Osteoblast (primary cell): ENCODE measurements around the gene GAD2. TPM values are rescaled to one million over a fixed set of nuclear protein-coding genes. Genes with fewer than 3 reads are reported as not detected.

Source experiments
- DNase-seq: peaks from one replicate; pipeline ENCODE4 v3.0.0; 2011; ENCODE audit warnings: low spot score, mixed read lengths; ENCODE audit not compliant: insufficient read length; ENCODE audit errors: missing footprints
- H2AFZ ChIP-seq: 2 replicates; pipeline ENCODE4 v1.6.0; 2011; ENCODE audit warnings: mild to moderate bottlenecking, low read length
- H3K27ac ChIP-seq: 2 replicates; pipeline ENCODE4 v1.5.1; 2011; ENCODE audit warnings: mild to moderate bottlenecking, low read depth, low read length, moderate library complexity
- H3K27me3 ChIP-seq: 2 replicates; pipeline ENCODE4 v1.6.0; 2012; ENCODE audit warnings: mild to moderate bottlenecking, control low read depth, inconsistent platforms, low read length, moderate library complexity; ENCODE audit not compliant: insufficient read depth
- H3K36me3 ChIP-seq: 2 replicates; pipeline ENCODE4 v1.5.1; 2011; ENCODE audit warnings: mild to moderate bottlenecking, low read length, control low read depth, moderate library complexity; ENCODE audit not compliant: insufficient read depth
- H3K4me1 ChIP-seq: 2 replicates; pipeline ENCODE4 v1.5.1; 2011; ENCODE audit warnings: mild to moderate bottlenecking, low read length, control low read depth, moderate library complexity; ENCODE audit not compliant: insufficient read depth
- H3K4me2 ChIP-seq: 2 replicates; pipeline ENCODE4 v1.6.0; 2011; ENCODE audit warnings: mild to moderate bottlenecking, low read length; ENCODE audit not compliant: insufficient read depth
- H3K4me3 ChIP-seq: fragments of 200-600 bp; sonication (generic); 3 replicates; pipeline ENCODE4 v1.5.1; 2012; ENCODE audit warnings: mild to moderate bottlenecking, low read length, inconsistent platforms; ENCODE audit not compliant: insufficient read depth
- H3K79me2 ChIP-seq: 2 replicates; pipeline ENCODE4 v1.6.0; 2012; ENCODE audit warnings: mild to moderate bottlenecking, low read length, control low read depth, inconsistent platforms; ENCODE audit not compliant: insufficient read depth
- H3K9me3 ChIP-seq: 2 replicates; pipeline ENCODE4 v1.5.1; 2011; ENCODE audit warnings: low read depth, low read length, control low read depth
- H4K20me1 ChIP-seq: 2 replicates; pipeline ENCODE4 v1.6.0; 2012; ENCODE audit warnings: mild to moderate bottlenecking, low read length, control low read depth; ENCODE audit not compliant: insufficient read depth
- CTCF ChIP-seq: IDR thresholded peaks from 2 replicates; pipeline ENCODE4 v1.5.1; 2011; ENCODE audit warnings: mild to moderate bottlenecking, low read depth, low read length, moderate library complexity; ENCODE audit errors: extremely low read depth
- total RNA-seq: library from RNA; depleted of rRNA; stranded (reverse); fragments of >200 nt; gene quantifications from 2 replicates; pipeline ENCODE4 v1.2.3, GENCODE V29; 2012

The GAD2 gene
- total RNA-seq, 1 donor: not detected

GRCh38 chr10:26220901-26221300 lies 4.3 kb downstream of the GAD2 start:
- Histone ChIP-seq H3K4me1 (no peaks in the 10 kb centered on the region), H3K79me2 (no peaks in the 10 kb centered on the region), H2AFZ (no peak overlapping the region), H3K9me3 (no peaks in the 10 kb centered on the region), H4K20me1 (no peaks in the 10 kb centered on the region), H3K4me3 (no peak overlapping the region), H3K27ac (no peak overlapping the region), H3K27me3 (peaks cover 34% of the 10 kb centered on the region), H3K4me2 (no peak overlapping the region), H3K36me3 (no peaks in the 10 kb centered on the region)
- TF ChIP-seq CTCF: no peak
- no peak for DNase-seq

GRCh38 chr10:26221541-26221940 lies 5.0 kb downstream of the GAD2 start:
- no peak overlapping the region for H3K4me3 ChIP-seq
- no peaks in the 10 kb centered on the region for H3K9me3 ChIP-seq
- no peaks in the 10 kb centered on the region for H3K4me1 ChIP-seq
- no peaks in the 10 kb centered on the region for H3K36me3 ChIP-seq
- H3K27me3 ChIP-seq: peaks cover 27% of the 10 kb centered on the region
- no peak for TF ChIP-seq CTCF
- no peak overlapping the region for H2AFZ ChIP-seq
- H4K20me1 ChIP-seq: no peaks in the 10 kb centered on the region
- no peak overlapping the region for H3K4me2 ChIP-seq
- H3K27ac ChIP-seq: no peak overlapping the region
- no peak for DNase-seq
- H3K79me2 ChIP-seq: no peaks in the 10 kb centered on the region

- no peaks in the 10 kb centered on the region for H3K4me1 ChIP-seq
- H3K4me3 ChIP-seq: no peak overlapping the region
- H3K27ac ChIP-seq: no peak overlapping the region
- TF ChIP-seq CTCF: no peak
- H3K4me2 ChIP-seq: no peak overlapping the region
- no peak for DNase-seq
- H3K27me3 ChIP-seq: peaks cover 17% of the 10 kb centered on the region
- H2AFZ ChIP-seq: no peak overlapping the region
- no peaks in the 10 kb centered on the region for H3K36me3 ChIP-seq
- no peaks in the 10 kb centered on the region for H3K9me3 ChIP-seq
- H3K79me2 ChIP-seq: no peaks in the 10 kb centered on the region
- H4K20me1 ChIP-seq: no peaks in the 10 kb centered on the region
Measured at GRCh38 chr10:26222563-26222962, 6.0 kb downstream of the GAD2 start.

- Histone ChIP-seq H3K27me3 (no peaks in the 10 kb centered on the region), H3K36me3 (no peaks in the 10 kb centered on the region), H3K4me2 (no peak overlapping the region), H3K4me1 (no peaks in the 10 kb centered on the region), H3K27ac (no peak overlapping the region), H3K9me3 (no peaks in the 10 kb centered on the region), H3K79me2 (no peaks in the 10 kb centered on the region), H4K20me1 (no peaks in the 10 kb centered on the region), H2AFZ (no peak overlapping the region), H3K4me3 (no peak overlapping the region)
- TF ChIP-seq CTCF: no peak
- DNase-seq: no peak
Measured at GRCh38 chr10:26225322-26225721, 8.7 kb downstream of the GAD2 start.
